Measurements from ENCODE around the gene SNRNP25. TPM values are rescaled to one million over a fixed set of nuclear protein-coding genes. Genes with fewer than 3 reads are reported as not detected.

SNRNP25 gene
- total and polyA plus RNA-seq, 2 of the 8 experiments (the other 6 are each of a cell fraction or from before 2014, with no cell fraction given), result 53.0 to 58.4 TPM

DNA sequence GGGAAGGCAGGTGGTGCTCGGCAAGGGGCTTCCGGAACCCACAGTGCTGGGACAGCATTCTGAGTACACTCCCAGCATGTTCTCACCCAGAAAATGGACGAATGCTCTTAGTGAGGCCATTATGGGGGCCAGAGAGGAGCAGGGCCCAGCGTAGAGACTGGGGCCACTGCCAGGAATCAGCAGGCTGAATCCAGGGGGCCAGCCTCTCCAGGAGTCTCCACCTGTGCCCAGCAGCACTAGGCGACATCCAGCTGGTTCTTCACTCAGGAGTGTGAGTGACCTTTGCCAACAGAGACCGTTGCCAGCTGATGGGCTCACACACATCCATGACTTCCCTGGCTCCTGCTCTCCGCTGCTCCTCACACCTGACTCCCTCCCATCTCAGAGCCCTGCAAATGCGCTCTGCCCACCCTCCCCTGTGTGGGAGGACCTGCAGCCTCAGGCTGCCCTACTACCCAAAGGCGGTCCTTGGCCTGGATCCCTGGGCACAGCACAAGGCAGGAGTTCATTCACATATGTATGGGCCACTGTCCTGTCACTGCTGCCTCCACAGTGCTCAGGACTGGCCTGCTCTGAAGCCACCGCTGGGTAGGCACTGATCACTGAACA lies 13.7 kb downstream of the SNRNP25 start (continued):
- TF ChIP-seq POLR2AphosphoS5 (IDR thresholded peaks at IDR 0.05; ENCODE audit: low read depth, low read length) (no peak; the same call in 1 of the 2 replicates), SAP30 (IDR thresholded peaks at IDR 0.05; ENCODE audit: insufficient read depth, insufficient replicate concordance, low read length) (no peak), HDAC2 (IDR thresholded peaks at IDR 0.05; ENCODE audit: borderline replicate concordance in 1 of 2, low read depth in 2 of 2, low read length in 2 of 2) (no peak), ZNF274 (IDR thresholded peaks at IDR 0.05; ENCODE audit: borderline replicate concordance, extremely low read depth, low read length) (no peak), PHF8 (conservative IDR thresholded peaks at IDR 0.05; ENCODE audit: low read depth, low read length) (no peak)
- TF ChIP-seq, protein P1, sequence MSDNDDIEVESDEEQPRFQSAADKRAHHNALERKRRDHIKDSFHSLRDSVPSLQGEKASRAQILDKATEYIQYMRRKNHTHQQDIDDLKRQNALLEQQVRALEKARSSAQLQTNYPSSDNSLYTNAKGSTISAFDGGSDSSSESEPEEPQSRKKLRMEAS (IDR thresholded peaks at IDR 0.05), result no peak
